GM12878 (cell line): ENCODE measurements around the gene TFAP2E.

Experiments
- JUND ChIP-seq: IDR thresholded peaks from 2 replicates; pipeline ENCODE4 v1.6.1; 2012; ENCODE audit warnings: low read depth, mild to moderate bottlenecking, low read length, improper control_type of control experiment, moderate library complexity
- TAF1 ChIP-seq: IDR thresholded peaks from 2 replicates; pipeline ENCODE4 v1.6.1; 2011; ENCODE audit warnings: mild to moderate bottlenecking, low read depth, low read length, borderline replicate concordance
- TF ChIP-seq, protein P1 (sequence below): fragments of 450-650 bp; formaldehyde crosslinking; IDR thresholded peaks from 2 replicates; pipeline ENCODE4 v1.4.0; 2020; ENCODE audit warnings: mild to moderate bottlenecking, moderate library complexity

DNA sequence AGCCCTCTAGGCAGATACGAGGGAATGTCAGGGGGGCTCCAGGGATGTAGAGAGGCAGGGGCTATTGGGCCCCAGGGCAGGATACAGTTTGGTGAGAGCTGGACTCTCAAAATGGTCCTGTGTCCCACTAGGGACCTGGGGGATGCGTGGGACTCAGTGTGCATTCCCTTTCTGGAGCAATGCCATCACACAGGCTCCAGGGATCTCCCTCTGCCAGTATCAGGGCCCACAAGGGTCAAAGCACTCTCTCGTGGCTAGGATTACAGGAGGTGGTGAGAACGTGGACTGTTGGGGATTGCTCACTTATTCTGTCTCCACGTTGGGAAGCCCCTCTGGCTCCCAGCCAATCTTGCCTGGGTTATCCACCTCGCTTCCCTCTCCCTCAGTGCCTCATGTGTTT, 41.7 kb upstream of the TFAP2E start:
- TF ChIP-seq TAF1 (no peak), JUND (no peak)
- TF ChIP-seq, protein P1, sequence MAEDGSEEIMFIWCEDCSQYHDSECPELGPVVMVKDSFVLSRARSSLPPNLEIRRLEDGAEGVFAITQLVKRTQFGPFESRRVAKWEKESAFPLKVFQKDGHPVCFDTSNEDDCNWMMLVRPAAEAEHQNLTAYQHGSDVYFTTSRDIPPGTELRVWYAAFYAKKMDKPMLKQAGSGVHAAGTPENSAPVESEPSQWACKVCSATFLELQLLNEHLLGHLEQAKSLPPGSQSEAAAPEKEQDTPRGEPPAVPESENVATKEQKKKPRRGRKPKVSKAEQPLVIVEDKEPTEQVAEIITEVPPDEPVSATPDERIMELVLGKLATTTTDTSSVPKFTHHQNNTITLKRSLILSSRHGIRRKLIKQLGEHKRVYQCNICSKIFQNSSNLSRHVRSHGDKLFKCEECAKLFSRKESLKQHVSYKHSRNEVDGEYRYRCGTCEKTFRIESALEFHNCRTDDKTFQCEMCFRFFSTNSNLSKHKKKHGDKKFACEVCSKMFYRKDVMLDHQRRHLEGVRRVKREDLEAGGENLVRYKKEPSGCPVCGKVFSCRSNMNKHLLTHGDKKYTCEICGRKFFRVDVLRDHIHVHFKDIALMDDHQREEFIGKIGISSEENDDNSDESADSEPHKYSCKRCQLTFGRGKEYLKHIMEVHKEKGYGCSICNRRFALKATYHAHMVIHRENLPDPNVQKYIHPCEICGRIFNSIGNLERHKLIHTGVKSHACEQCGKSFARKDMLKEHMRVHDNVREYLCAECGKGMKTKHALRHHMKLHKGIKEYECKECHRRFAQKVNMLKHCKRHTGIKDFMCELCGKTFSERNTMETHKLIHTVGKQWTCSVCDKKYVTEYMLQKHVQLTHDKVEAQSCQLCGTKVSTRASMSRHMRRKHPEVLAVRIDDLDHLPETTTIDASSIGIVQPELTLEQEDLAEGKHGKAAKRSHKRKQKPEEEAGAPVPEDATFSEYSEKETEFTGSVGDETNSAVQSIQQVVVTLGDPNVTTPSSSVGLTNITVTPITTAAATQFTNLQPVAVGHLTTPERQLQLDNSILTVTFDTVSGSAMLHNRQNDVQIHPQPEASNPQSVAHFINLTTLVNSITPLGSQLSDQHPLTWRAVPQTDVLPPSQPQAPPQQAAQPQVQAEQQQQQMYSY (CRISPR knock-in tag) = no peak
